ENCODE data around the gene NBL1.

NBL1 gene

GRCh38 chr1:19706136-19706535 is 62.0 kb downstream of the NBL1 start:
- no peak for DNase-seq

Data from stimulated activated CD4-positive, alpha-beta T cell treated with anti-CD3 and anti-CD28 coated beads, Interleukin-4, amount 100 ng/mL, for 24 hours (primary cell).